Spinal cord (tissue), 10 donors: ENCODE measurements around the gene ANO6. TPM values are rescaled to one million over a fixed set of nuclear protein-coding genes. Genes with fewer than 3 reads are reported as not detected.
"Not testable (repeated sequence)": the region's sequence is repeated elsewhere in the genome, so short reads cannot be mapped to it uniquely, and the experiment has no call there.

Experiments
- DNase-seq, 6 donors: peaks; one replicate each; pipeline versions ENCODE4 v3.0.0 to v3.0.0-alpha.2; 2013 to 2015; ENCODE audit warnings: low spot score in 6 of 6, low read depth in 4 of 6
- H3K27ac ChIP-seq: one replicate; pipeline ENCODE4 v1.5.1; 2013; ENCODE audit warnings: low read depth, low read length, control low read depth
- H3K27me3 ChIP-seq: one replicate; pipeline ENCODE4 v1.6.1; 2013; ENCODE audit warnings: low read length; ENCODE audit not compliant: control insufficient read depth, insufficient read depth
- H3K36me3 ChIP-seq: one replicate; pipeline ENCODE4 v1.6.1; 2013; ENCODE audit warnings: low read length; ENCODE audit not compliant: control insufficient read depth, insufficient read depth
- H3K4me1 ChIP-seq: one replicate; pipeline ENCODE4 v1.6.1; 2013; ENCODE audit warnings: low read length; ENCODE audit not compliant: control insufficient read depth, insufficient read depth
- H3K4me3 ChIP-seq: one replicate; pipeline ENCODE4 v1.5.1; 2013; ENCODE audit warnings: low read depth, low read length, control low read depth
- H3K9me3 ChIP-seq: one replicate; pipeline ENCODE4 v1.6.1; 2013; ENCODE audit warnings: low read length; ENCODE audit not compliant: control insufficient read depth, insufficient read depth
- WGBS: methylation state at CpG from one replicate; pipeline ENCODE4 v1.1.5; 2013; ENCODE audit warnings: missing lambda C conversion rate; ENCODE audit not compliant: insufficient coverage; 5-methylcytosine and 5-hydroxymethylcytosine counted together
- polyA plus RNA-seq, 2 donors: library from polyadenylated mRNA; unstranded; fragments of 120-200 nt; gene quantifications; one replicate each; pipeline ENCODE4 v1.2.1, GENCODE V29; 2013; ENCODE audit not compliant: insufficient read length in 2 of 2
- total RNA-seq, 2 donors: library from RNA; depleted of rRNA in 1 of 2; stranded (reverse); fragments of 120-200 nt in 1 of 2; fragments of >200 nt in 1 of 2; gene quantifications; one replicate each; pipeline versions ENCODE4 v1.2.3 to v1.2.4, GENCODE V29; 2013 to 2014
- donor health status: healthy.

Gene ANO6
- total and polyA plus RNA-seq, 4 donors, result 21.6 to 105 (median 42.9) TPM

DNA sequence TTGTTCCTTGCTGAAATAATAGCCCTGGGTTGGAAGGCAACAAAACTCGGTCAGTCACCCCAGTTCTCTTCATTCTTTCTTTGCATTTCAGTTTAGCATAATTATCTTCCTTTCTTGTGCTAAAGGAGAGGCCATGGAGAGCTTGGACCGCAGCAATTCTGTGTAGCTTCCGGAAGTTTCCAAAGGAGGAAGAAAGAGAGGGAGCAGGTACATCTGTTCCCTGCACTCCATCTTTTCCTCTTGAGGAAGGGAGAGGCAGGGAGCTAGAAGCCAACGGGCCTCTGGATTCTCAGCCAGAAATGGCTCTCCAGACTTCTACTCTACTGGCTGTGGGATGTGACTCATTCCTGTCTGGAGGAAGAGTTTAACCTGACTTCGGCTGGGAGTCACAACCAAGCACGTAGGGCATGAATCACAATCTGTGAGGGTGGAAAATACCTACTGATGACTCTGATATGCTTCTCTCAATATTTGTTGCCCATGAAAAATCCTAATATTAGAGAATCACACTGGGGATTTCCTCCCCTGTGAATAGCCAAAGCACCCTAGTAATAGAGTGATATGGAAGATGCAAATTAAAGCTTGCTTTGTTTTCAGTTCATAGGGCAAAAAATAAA is 17.0 kb downstream of the ANO6 start:
- no peak for DNase-seq
- Histone ChIP-seq H3K27me3 (no peaks in the 10 kb centered on the region), H3K4me1 (peaks cover 4% of the 10 kb centered on the region), H3K27ac (no peak overlapping the region), H3K36me3 (no peaks in the 10 kb centered on the region), H3K9me3 (no peaks in the 10 kb centered on the region), H3K4me3 (no peak overlapping the region)
- 82% methylated on average over 2 of the region's 6 CpGs for WGBS

DNA sequence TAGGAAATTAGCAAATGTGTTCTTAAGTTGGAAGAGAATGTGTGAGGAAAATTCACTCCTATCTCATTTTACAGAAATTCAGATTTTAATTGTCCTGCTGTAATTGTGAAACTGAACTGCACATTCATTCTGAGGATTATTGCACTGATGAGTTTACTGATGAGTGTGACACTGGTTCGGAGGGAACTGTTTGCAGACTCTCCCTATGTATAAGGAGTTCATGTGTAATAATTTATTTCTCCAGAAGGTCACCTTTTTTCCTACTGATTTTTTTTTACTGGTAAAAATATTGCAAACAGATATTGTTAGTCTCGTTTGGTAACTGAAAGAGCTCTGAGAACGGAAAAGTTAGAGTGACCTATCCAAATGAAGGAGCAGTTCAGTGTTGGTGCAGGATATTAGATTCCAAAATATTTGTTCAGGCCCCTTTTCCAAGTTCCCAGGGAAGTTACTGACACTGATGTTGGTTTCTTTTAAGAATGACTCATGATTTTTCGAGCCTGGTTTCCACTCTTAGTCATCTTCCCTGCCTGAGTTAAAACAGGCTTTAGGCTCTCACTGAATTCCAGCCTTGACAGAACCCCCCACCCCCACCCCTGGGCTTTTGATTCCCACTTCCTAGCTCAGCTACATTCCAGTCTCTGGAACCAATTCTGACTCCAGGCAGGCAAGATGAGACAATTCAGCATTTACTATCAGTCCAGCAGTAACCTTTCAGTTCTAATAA is 18.4 kb downstream of the ANO6 start:
- DNase-seq, result peak in 1 of 6 donors; percentile 70
- Histone ChIP-seq H3K27me3 (no peaks in the 10 kb centered on the region), H3K9me3 (no peaks in the 10 kb centered on the region), H3K27ac (peak overlapping the region; percentile 69), H3K4me3 (no peak overlapping the region), H3K4me1 (peaks cover 4% of the 10 kb centered on the region), H3K36me3 (no peaks in the 10 kb centered on the region)
- 50% methylated on average over 1 of the region's 4 CpGs for WGBS

- H3K36me3 ChIP-seq, result no peaks in the 10 kb centered on the region
- no peaks in the 10 kb centered on the region for H3K27me3 ChIP-seq
- 59% methylated on average over 3 of the region's 4 CpGs for WGBS
- peak overlapping the region; percentile 69 for H3K27ac ChIP-seq
- H3K4me3 ChIP-seq, result no peak overlapping the region
- no peak for DNase-seq
- H3K4me1 ChIP-seq, result peaks cover 4% of the 10 kb centered on the region
- H3K9me3 ChIP-seq, result no peaks in the 10 kb centered on the region
These were observed 19.5 kb downstream of the ANO6 start for GRCh38 chr12:45235087-45236025.

- not testable (repeated sequence) for H3K36me3 ChIP-seq, H3K9me3 ChIP-seq, H3K27me3 ChIP-seq, DNase-seq, H3K4me1 ChIP-seq, H3K4me3 ChIP-seq, H3K27ac ChIP-seq
- WGBS, result no CpG with 5 or more reads among the region's 2 CpGs
These were observed 20.5 kb downstream of the ANO6 start for GRCh38 chr12:45236383-45236782.

- Histone ChIP-seq H3K36me3 (no peaks in the 10 kb centered on the region), H3K9me3 (no peaks in the 10 kb centered on the region), H3K27me3 (no peaks in the 10 kb centered on the region), H3K4me1 (no peaks in the 10 kb centered on the region), H3K4me3 (no peak overlapping the region), H3K27ac (no peak overlapping the region)
- DNase-seq, result no peak
- 91% methylated on average over 7 of the region's 11 CpGs for WGBS
These were observed 26.3 kb downstream of the ANO6 start for GRCh38 chr12:45242180-45242579.

- Histone ChIP-seq H3K4me3 (no peak overlapping the region), H3K36me3 (no peaks in the 10 kb centered on the region), H3K4me1 (no peaks in the 10 kb centered on the region), H3K27ac (no peak overlapping the region), H3K27me3 (no peaks in the 10 kb centered on the region), H3K9me3 (no peaks in the 10 kb centered on the region)
- WGBS, result 100% methylated on average over 1 of the region's 4 CpGs
- DNase-seq, result no peak
These were observed 28.1 kb downstream of the ANO6 start for GRCh38 chr12:45243963-45244362.

DNA sequence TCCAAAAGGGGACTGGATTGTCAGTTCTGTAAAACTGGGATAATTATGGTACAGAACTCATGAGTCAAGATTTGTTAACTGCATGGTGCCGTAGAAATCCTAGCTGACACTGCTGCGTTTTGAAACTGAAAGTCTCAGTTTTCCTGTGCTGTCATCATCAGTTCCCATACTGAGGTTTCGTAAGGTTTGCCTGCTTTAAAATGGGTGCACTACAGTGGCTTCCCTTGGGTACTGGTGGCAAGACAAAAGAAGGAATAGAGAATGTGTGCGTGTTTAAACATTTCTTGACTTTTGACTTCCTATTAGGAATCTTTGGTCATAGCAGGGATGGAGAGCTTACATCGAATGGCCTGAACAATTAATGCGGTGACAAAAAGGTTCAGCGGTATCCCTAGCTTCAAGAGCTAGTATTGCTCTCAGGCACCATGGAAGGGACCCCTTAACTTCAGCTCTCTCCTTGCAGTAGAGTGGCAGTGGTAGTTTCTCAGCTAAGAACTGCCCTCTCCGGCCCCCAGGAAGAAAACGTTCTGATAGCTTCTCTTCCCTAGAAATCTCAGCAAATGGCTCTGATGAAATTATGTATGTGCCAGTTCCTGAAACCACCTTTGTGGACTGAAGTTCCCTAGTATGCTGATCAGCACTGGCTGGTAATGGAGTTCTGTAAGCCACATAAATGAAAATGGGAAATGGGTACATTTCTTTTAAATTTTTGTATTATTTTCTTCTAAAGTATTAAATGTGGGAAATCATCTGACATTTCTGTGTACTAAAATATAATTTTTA is 28.9 kb downstream of the ANO6 start:
- no peaks in the 10 kb centered on the region for H3K4me1 ChIP-seq

GRCh38 chr12:45246236-45246635 is 30.3 kb downstream of the ANO6 start:
- 60% methylated on average over 1 of the region's 3 CpGs for WGBS
- no peak overlapping the region for H3K27ac ChIP-seq

More for the DNA sequence above, 28.9 kb downstream of the ANO6 start:
- Histone ChIP-seq H3K4me3 (no peak overlapping the region), H3K27me3 (no peaks in the 10 kb centered on the region), H3K27ac (no peak overlapping the region), H3K9me3 (no peaks in the 10 kb centered on the region), H3K36me3 (no peaks in the 10 kb centered on the region)
- no peak for DNase-seq
- whole genome bisulfite sequencing, result 98% methylated on average over 7 of the region's 9 CpGs

DNA sequence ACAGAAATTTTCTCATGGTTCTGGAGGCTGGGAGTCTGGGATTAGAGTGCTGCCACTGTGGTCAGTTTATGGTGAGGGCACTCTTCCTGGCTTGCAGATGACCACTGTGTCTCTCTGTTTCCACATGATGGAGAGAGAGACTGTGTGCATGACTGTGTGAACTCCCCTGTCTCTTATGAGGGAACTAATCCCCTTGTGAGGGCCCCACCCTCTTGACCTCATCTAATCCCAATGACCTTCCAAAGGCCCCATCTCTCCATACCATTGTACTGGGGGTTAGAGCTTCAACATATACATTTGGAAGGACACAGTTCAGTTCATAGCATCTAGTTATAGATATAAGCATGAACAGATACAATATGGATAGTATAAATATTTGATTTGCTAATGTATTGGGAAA is 31.7 kb downstream of the ANO6 start:
- H3K27ac ChIP-seq, result no peak overlapping the region
- no peaks in the 10 kb centered on the region for H3K9me3 ChIP-seq
- no peaks in the 10 kb centered on the region for H3K4me1 ChIP-seq
- H3K36me3 ChIP-seq, result no peaks in the 10 kb centered on the region
- DNase-seq, result no peak
- no peak overlapping the region for H3K4me3 ChIP-seq
- no peaks in the 10 kb centered on the region for H3K27me3 ChIP-seq

More at GRCh38 chr12:45246236-45246635, 30.3 kb downstream of the ANO6 start:
- no peaks in the 10 kb centered on the region for H3K36me3 ChIP-seq
- H3K4me3 ChIP-seq, result no peak overlapping the region
- no peaks in the 10 kb centered on the region for H3K27me3 ChIP-seq
- H3K9me3 ChIP-seq, result no peaks in the 10 kb centered on the region
- no peak for DNase-seq
- H3K4me1 ChIP-seq, result no peaks in the 10 kb centered on the region
